GM12878 (cell line): ENCODE results near the gene FOSB. TPM values are rescaled to one million over a fixed set of nuclear protein-coding genes. Genes with fewer than 3 reads are reported as not detected.

Source experiments
- BACH1 ChIP-seq: fragments of 450-650 bp; IDR thresholded peaks from 2 replicates; pipeline ENCODE4 v1.6.1; 2017; ENCODE audit warnings: mild to moderate bottlenecking, borderline replicate concordance
- BCL3 ChIP-seq: IDR thresholded peaks from 2 replicates; pipeline ENCODE4 v1.6.1; 2011; ENCODE audit warnings: borderline replicate concordance, low read depth, mild to moderate bottlenecking, moderate library complexity, low read length; ENCODE audit not compliant: insufficient read depth, poor library complexity, severe bottlenecking
- CBFB ChIP-seq: IDR thresholded peaks from 2 replicates; pipeline ENCODE4 v1.6.1; 2016; ENCODE audit warnings: antibody characterized with exemption, low read depth
- CEBPB ChIP-seq, 2 experiments: fragments of 150-350 bp in 1 of 2; IDR thresholded peaks; 2 replicates each; pipeline ENCODE4 v1.6.1; 2012 to 2014; ENCODE audit warnings: low read depth in 2 of 2, low read length in 2 of 2, borderline replicate concordance in 1 of 2, inconsistent platforms in 1 of 2
- CHD1 ChIP-seq: IDR thresholded peaks from 2 replicates; pipeline ENCODE4 v1.6.1; 2012; ENCODE audit warnings: low read depth, low read length, improper control_type of control experiment
- CHD2 ChIP-seq: IDR thresholded peaks from 2 replicates; pipeline ENCODE4 v1.6.1; 2011; ENCODE audit warnings: low read depth, low read length, improper control_type of control experiment, borderline replicate concordance
- CTCF ChIP-seq, 3 experiments: IDR thresholded peaks in 2 of 3; conservative IDR thresholded peaks in 1 of 3; 2 replicates each; pipeline ENCODE4 v1.5.1; 2011; ENCODE audit warnings: low read depth in 3 of 3, low read length in 3 of 3, mild to moderate bottlenecking in 3 of 3, control low read depth in 2 of 3, moderate library complexity in 2 of 3, inconsistent platforms in 1 of 3, mixed read lengths in 1 of 3; ENCODE audit not compliant: control insufficient read depth in 2 of 3, insufficient read depth in 1 of 3; ENCODE audit errors: extremely low read depth in 1 of 3
- EGR1 ChIP-seq, 2 experiments: IDR thresholded peaks; 1 replicate in 1 of 2; 2 replicates in 1 of 2; pipeline ENCODE4 v1.6.1; 2011 to 2012; ENCODE audit warnings: low read depth in 2 of 2, low read length in 2 of 2, borderline replicate concordance in 1 of 2, mild to moderate bottlenecking in 1 of 2, moderate library complexity in 1 of 2
- FOXM1 ChIP-seq: IDR thresholded peaks from 2 replicates; pipeline ENCODE4 v1.6.1; 2012; ENCODE audit warnings: low read depth, mild to moderate bottlenecking, inconsistent platforms, low read length, moderate library complexity
- HSF1 ChIP-seq: fragments of 150-350 bp; IDR thresholded peaks from 2 replicates; pipeline ENCODE4 v1.6.1; 2014; ENCODE audit warnings: mild to moderate bottlenecking, low read depth, low read length
- JUND ChIP-seq: IDR thresholded peaks from 2 replicates; pipeline ENCODE4 v1.6.1; 2012; ENCODE audit warnings: low read depth, mild to moderate bottlenecking, low read length, improper control_type of control experiment, moderate library complexity
- MXI1 ChIP-seq: fragments of 150-350 bp; IDR thresholded peaks from 2 replicates; pipeline ENCODE4 v1.6.1; 2011; ENCODE audit warnings: low read depth, mild to moderate bottlenecking, inconsistent platforms, low read length, improper control_type of control experiment
- NBN ChIP-seq: fragments of 450-650 bp; IDR thresholded peaks from 2 replicates; pipeline ENCODE4 v1.6.1; 2016
- NFXL1 ChIP-seq: fragments of 450-650 bp; IDR thresholded peaks from 2 replicates; pipeline ENCODE4 v1.6.1; 2017; ENCODE audit warnings: antibody characterized with exemption, mild to moderate bottlenecking, borderline replicate concordance
- NFYB ChIP-seq: IDR thresholded peaks from 2 replicates; pipeline ENCODE4 v1.6.1; 2011; ENCODE audit warnings: low read depth, mild to moderate bottlenecking, low read length, improper control_type of control experiment, moderate library complexity; ENCODE audit not compliant: insufficient read depth
- RELA ChIP-seq: fragments of 450-650 bp; IDR thresholded peaks from 2 replicates; pipeline ENCODE4 v1.8.0; 2014; ENCODE audit warnings: borderline replicate concordance; ENCODE audit not compliant: partially characterized antibody
- SUPT20H ChIP-seq: IDR thresholded peaks from 2 replicates; pipeline ENCODE4 v1.6.1; 2011; ENCODE audit warnings: low read depth, mild to moderate bottlenecking, low read length, moderate library complexity, borderline replicate concordance; ENCODE audit not compliant: control insufficient read depth
- TARDBP ChIP-seq: IDR thresholded peaks from 2 replicates; pipeline ENCODE4 v1.6.1; 2016; ENCODE audit warnings: borderline replicate concordance
- YBX1 ChIP-seq: fragments of 450-650 bp; IDR thresholded peaks from 2 replicates; pipeline ENCODE4 v1.6.1; 2016; ENCODE audit warnings: antibody characterized with exemption
- ZNF622 ChIP-seq: fragments of 450-650 bp; IDR thresholded peaks from 2 replicates; pipeline ENCODE4 v1.6.1; 2017; ENCODE audit warnings: mild to moderate bottlenecking, inconsistent platforms
- polyA plus RNA-seq, 11 experiments: library from polyadenylated mRNA; depleted of rRNA in 4 of 11; unstranded in 6 of 11; stranded (reverse) in 5 of 11; fragments of >200 nt; fragmentation: Nextera tagmentation in 4 of 11; fragmentation: Illumina TruSeq in 1 of 11; extraction: Ambion mirVana in 4 of 11; extraction: Trizol in 1 of 11; gene quantifications; 1 replicate in 1 of 11; 2 replicates in 10 of 11; pipeline versions ENCODE4 v1.2.1 to v1.2.3, GENCODE V29; 2011 to 2016; ENCODE audit warnings: inconsistent platforms in 2 of 11, missing spikeins in 2 of 11, low read depth in 1 of 11
- total RNA-seq, 4 experiments: library from RNA; depleted of rRNA in 3 of 4; stranded (reverse); fragments of >200 nt in 3 of 4; fragmentation: Illumina TruSeq in 1 of 4; extraction: Trizol in 1 of 4; gene quantifications; 2 replicates each; pipeline versions ENCODE4 v1.2.1 to v1.2.3, GENCODE V29; 2013 to 2021
- TF ChIP-seq, protein P1 (sequence below): fragments of 450-650 bp; IDR thresholded peaks from 2 replicates; pipeline ENCODE4 v1.6.1; 2016; ENCODE audit warnings: mild to moderate bottlenecking, moderate library complexity, borderline replicate concordance

FOSB gene
- total and polyA plus RNA-seq, 10 of the 15 experiments (the other 5 are each of a cell fraction or from before 2014, with no cell fraction given) = 0.06 to 0.56 (median 0.26) TPM

- TF ChIP-seq, protein P1, sequence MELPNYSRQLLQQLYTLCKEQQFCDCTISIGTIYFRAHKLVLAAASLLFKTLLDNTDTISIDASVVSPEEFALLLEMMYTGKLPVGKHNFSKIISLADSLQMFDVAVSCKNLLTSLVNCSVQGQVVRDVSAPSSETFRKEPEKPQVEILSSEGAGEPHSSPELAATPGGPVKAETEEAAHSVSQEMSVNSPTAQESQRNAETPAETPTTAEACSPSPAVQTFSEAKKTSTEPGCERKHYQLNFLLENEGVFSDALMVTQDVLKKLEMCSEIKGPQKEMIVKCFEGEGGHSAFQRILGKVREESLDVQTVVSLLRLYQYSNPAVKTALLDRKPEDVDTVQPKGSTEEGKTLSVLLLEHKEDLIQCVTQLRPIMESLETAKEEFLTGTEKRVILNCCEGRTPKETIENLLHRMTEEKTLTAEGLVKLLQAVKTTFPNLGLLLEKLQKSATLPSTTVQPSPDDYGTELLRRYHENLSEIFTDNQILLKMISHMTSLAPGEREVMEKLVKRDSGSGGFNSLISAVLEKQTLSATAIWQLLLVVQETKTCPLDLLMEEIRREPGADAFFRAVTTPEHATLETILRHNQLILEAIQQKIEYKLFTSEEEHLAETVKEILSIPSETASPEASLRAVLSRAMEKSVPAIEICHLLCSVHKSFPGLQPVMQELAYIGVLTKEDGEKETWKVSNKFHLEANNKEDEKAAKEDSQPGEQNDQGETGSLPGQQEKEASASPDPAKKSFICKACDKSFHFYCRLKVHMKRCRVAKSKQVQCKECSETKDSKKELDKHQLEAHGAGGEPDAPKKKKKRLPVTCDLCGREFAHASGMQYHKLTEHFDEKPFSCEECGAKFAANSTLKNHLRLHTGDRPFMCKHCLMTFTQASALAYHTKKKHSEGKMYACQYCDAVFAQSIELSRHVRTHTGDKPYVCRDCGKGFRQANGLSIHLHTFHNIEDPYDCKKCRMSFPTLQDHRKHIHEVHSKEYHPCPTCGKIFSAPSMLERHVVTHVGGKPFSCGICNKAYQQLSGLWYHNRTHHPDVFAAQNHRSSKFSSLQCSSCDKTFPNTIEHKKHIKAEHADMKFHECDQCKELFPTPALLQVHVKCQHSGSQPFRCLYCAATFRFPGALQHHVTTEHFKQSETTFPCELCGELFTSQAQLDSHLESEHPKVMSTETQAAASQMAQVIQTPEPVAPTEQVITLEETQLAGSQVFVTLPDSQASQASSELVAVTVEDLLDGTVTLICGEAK = peak; percentile 75; the same call in 1 of the 2 replicates
- no peak for TF ChIP-seq CBFB
- no peak for TF ChIP-seq JUND
- TF ChIP-seq NBN = peak; percentile 74
- TF ChIP-seq ZNF622 = no peak
- peak; percentile 91 to 98 (median 96) for TF ChIP-seq CTCF (IDR thresholded peaks at IDR 0.05 in 2 of 3, conservative IDR thresholded peaks at IDR 0.05 in 1 of 3; ENCODE audit: control insufficient read depth in 2 of 3, extremely low read depth in 1 of 3, insufficient read depth in 1 of 3, low read depth in 3 of 3, low read length in 3 of 3)
- no peak for TF ChIP-seq FOXM1
- TF ChIP-seq MXI1 = no peak
- no peak for TF ChIP-seq BCL3
- no peak for TF ChIP-seq NFYB
- peak; percentile 97 for TF ChIP-seq TARDBP
- TF ChIP-seq YBX1 = no peak
- no peak for TF ChIP-seq NFXL1
- no peak for TF ChIP-seq CHD1
- peak; percentile 46 for TF ChIP-seq RELA
- TF ChIP-seq HSF1 = 0 out of 2 replicates have a peak, but pooled peaks have one; percentile 15
- TF ChIP-seq BACH1 = no peak
- TF ChIP-seq EGR1 (IDR thresholded peaks at IDR 0.05; ENCODE audit: borderline replicate concordance in 1 of 2, low read depth in 2 of 2, low read length in 2 of 2) = no peak
- TF ChIP-seq CHD2 = peak; percentile 77; the same call in 1 of the 2 replicates
- TF ChIP-seq CEBPB (IDR thresholded peaks at IDR 0.05; ENCODE audit: borderline replicate concordance in 1 of 2, low read depth in 2 of 2, low read length in 2 of 2) = no peak
- TF ChIP-seq SUPT20H = no peak
Observed at GRCh38 chr19:45485305-45486077, 17.7 kb downstream of the FOSB start (continued).
